ENCODE results near the gene AOPEP.

- TF ChIP-seq POLR2A (IDR thresholded peaks at IDR 0.05; ENCODE audit: low read depth, low read length) (no peak), POLR2AphosphoS5 (IDR thresholded peaks at IDR 0.05; ENCODE audit: low read depth, low read length) (no peak), TAF1 (IDR thresholded peaks at IDR 0.05; ENCODE audit: low read depth, low read length) (no peak), PAX5 (IDR thresholded peaks at IDR 0.05; ENCODE audit: insufficient read depth, low read length, severe bottlenecking) (no peak), SPI1 (IDR thresholded peaks at IDR 0.05; ENCODE audit: low read depth, low read length) (no peak)
These were observed 64.9 kb downstream of the AOPEP start for GRCh38 chr9:94791435-94791834.

All from GM12891 (cell line).